ENCODE data around the gene FGF22. TPM values are rescaled to one million over a fixed set of nuclear protein-coding genes. Genes with fewer than 3 reads are reported as not detected.
A peak's percentile ranks its signal among the peaks of the same experiment; 100 is the strongest.
"Not testable (repeated sequence)": the region's sequence is repeated elsewhere in the genome, so short reads cannot be mapped to it uniquely, and the experiment has no call there.

Gene FGF22
- total and polyA plus RNA-seq, 4 donors: 0.72 to 2.5 (median 1.7) TPM

- DNase-seq (ENCODE audit: low read depth in 4 of 6, low spot score in 6 of 6); H3K27me3 ChIP-seq (ENCODE audit: control insufficient read depth, insufficient read depth, low read length); H3K4me3 ChIP-seq (ENCODE audit: low read depth, low read length); H3K9me3 ChIP-seq (ENCODE audit: control insufficient read depth, insufficient read depth, low read length); H3K27ac ChIP-seq (ENCODE audit: low read depth, low read length): not testable (repeated sequence)
- peaks cover 19% of the 10 kb centered on the region for H3K4me1 ChIP-seq (ENCODE audit: control insufficient read depth, insufficient read depth, low read length)
- 84% methylated on average over 10 of the region's 34 CpGs for WGBS (ENCODE audit: insufficient coverage)
- H3K36me3 ChIP-seq (ENCODE audit: control insufficient read depth, insufficient read depth, low read length): peaks cover 37% of the 10 kb centered on the region
Observed at GRCh38 chr19:605061-605971, 34.4 kb upstream of the FGF22 start.

DNA sequence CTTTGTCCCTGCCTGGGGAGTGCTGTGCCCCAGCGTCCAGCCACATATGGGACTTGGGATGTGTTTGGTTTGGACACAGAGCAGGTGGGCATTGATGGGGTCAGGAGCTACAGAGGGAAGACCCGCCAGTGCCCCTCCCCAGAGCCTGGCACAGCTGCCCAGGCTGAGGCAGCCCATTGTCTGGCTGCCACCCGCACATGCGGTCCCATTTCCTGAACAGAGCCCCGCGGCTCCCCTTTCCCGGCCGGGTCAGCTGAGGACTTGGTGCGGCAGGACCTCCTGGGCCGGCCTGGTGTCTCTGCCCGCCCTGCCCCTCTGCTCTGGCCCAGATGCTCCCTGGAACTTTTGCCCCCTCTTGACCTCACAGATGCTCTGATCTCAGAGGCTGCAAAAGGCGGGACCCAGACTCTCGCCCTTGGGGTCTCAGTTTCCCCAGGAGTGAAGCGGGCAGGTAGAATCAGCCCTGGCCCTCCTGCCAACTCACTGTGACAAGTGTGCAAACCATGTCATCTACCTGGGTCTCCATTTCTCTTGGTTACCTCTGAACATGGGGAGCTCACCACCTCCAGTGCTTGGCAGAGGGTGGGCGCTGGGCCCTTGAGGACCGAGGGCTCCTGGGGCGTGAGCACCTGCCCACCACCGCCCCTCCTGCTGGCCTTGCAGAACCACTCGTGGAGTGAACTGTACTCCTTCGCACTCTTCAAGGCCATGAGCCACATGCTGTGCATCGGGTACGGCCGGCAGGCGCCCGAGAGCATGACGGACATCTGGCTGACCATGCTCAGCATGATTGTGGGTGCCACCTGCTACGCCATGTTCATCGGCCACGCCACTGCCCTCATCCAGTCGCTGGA lies 32.2 kb upstream of the FGF22 start:
- no peak overlapping the region for H3K27ac ChIP-seq (ENCODE audit: low read depth, low read length)

DNA sequence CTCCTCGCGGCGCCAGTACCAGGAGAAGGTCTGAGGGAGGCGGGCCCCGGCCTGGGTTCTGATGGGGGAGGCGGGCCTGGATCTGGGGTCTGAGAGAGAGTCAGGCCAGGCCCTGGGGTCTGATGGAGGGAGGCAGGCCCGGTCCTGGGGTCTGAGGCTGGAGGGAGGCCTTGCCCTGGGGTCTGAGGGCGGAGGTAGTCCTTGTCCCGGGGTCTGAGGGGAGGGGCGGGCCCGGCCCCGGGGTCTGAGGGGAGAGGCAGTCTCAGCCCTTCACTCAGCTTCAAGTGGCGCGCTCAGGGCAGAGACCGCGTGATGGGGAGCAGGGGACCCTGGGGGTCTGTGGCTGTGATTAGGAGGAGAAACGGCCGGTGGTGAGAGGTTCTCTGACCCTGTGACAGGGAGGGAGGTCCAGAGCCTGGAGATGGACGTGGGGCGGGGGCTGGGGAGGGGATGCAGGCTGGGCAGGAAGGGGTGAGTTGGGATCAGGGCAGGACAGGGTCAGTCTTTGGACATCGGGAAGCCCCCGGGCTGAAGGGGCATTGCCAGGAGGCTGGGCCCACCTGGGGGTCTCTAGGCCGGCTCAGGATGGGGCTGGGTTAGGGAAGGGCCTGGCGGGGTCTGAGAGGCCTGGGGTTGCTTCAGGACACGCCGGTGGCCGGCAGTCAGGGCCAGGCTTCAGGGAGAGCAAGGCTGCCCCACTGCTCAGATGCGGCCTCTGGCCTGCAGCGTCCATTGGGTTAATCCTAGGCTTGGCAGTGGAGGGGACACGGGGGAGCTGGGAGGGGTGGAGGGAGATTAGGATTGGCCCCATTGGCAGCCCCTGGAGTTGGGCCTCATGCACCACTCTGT lies 31.3 kb upstream of the FGF22 start:
- 81% methylated on average over 30 of the region's 30 CpGs for WGBS (ENCODE audit: insufficient coverage)
- H3K4me3 ChIP-seq (ENCODE audit: low read depth, low read length): no peak overlapping the region
- no peak overlapping the region for H3K27ac ChIP-seq (ENCODE audit: low read depth, low read length)

More for the DNA sequence above, 32.2 kb upstream of the FGF22 start:
- no peak for DNase-seq (ENCODE audit: low read depth in 4 of 6, low spot score in 6 of 6)
- peaks cover 49% of the 10 kb centered on the region for H3K36me3 ChIP-seq (ENCODE audit: control insufficient read depth, insufficient read depth, low read length)
- 86% methylated on average over 30 of the region's 30 CpGs for WGBS (ENCODE audit: insufficient coverage)
- no peak overlapping the region for H3K4me3 ChIP-seq (ENCODE audit: low read depth, low read length)
- H3K9me3 ChIP-seq (ENCODE audit: control insufficient read depth, insufficient read depth, low read length): no peaks in the 10 kb centered on the region
- peaks cover 30% of the 10 kb centered on the region for H3K4me1 ChIP-seq (ENCODE audit: control insufficient read depth, insufficient read depth, low read length)
- H3K27me3 ChIP-seq (ENCODE audit: control insufficient read depth, insufficient read depth, low read length): no peaks in the 10 kb centered on the region

DNA sequence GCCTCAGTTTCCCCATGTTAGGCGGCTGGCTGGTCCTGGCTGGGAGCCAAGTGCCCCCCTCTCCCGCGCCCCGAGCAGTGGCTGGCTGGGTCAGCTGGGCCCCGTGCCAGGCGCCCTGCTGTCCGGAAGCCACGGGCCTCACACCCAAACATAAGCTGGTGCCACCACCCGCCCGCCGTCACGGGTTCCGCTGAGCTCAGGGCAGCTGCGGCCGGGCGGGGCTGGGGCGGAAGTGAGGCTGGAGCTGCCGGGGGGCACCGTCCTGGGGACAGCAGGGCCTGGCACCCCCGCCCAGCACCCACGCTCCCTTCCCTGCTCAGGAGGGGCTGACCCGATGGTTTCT lies 30.7 kb upstream of the FGF22 start:
- Histone ChIP-seq H3K4me3 (ENCODE audit: low read depth, low read length) (no peak overlapping the region), H3K36me3 (ENCODE audit: control insufficient read depth, insufficient read depth, low read length) (peaks cover 59% of the 10 kb centered on the region), H3K4me1 (ENCODE audit: control insufficient read depth, insufficient read depth, low read length) (peaks cover 30% of the 10 kb centered on the region), H3K27ac (ENCODE audit: low read depth, low read length) (no peak overlapping the region), H3K9me3 (ENCODE audit: control insufficient read depth, insufficient read depth, low read length) (no peaks in the 10 kb centered on the region), H3K27me3 (ENCODE audit: control insufficient read depth, insufficient read depth, low read length) (no peaks in the 10 kb centered on the region)
- WGBS (ENCODE audit: insufficient coverage): 59% methylated on average over 22 of the region's 22 CpGs
- no peak for DNase-seq (ENCODE audit: low read depth in 4 of 6, low spot score in 6 of 6)

More for the DNA sequence above, 31.3 kb upstream of the FGF22 start:
- peaks cover 30% of the 10 kb centered on the region for H3K4me1 ChIP-seq (ENCODE audit: control insufficient read depth, insufficient read depth, low read length)
- no peaks in the 10 kb centered on the region for H3K9me3 ChIP-seq (ENCODE audit: control insufficient read depth, insufficient read depth, low read length)
- no peak for DNase-seq (ENCODE audit: low read depth in 4 of 6, low spot score in 6 of 6)
- no peaks in the 10 kb centered on the region for H3K27me3 ChIP-seq (ENCODE audit: control insufficient read depth, insufficient read depth, low read length)
- H3K36me3 ChIP-seq (ENCODE audit: control insufficient read depth, insufficient read depth, low read length): peaks cover 57% of the 10 kb centered on the region

DNA sequence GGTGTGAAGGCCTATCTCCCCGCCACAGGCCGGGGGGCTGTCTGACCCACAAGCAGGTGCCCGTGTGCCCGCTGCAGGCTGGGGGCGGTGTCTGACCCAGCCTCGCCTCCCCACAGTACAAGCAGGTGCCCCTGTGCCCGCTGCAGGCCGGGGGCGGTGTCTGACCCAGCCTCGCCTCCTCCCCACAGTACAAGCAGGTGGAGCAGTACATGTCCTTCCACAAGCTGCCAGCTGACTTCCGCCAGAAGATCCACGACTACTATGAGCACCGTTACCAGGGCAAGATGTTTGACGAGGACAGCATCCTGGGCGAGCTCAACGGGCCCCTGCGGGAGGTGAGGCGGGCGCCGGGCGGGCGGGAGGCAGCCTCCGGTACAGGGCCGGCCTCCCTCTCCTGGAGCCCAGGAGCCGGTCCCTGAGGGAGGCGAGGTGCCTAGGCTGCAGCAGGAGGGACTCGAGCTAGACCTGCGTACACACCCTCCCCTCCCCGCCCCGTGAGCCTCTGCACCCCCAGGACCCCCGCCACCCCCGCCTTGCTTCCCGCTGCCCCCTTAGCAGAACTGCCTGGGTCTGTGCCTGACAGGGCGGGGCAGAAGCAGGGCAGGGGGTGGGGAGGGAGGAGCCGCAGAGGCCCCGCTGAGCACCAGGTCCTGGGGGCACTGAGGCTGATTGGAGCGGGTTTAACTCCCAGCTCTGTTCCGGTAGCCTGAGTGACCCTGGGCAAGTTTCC lies 29.4 kb upstream of the FGF22 start:
- H3K27me3 ChIP-seq (ENCODE audit: control insufficient read depth, insufficient read depth, low read length): no peaks in the 10 kb centered on the region
- peaks cover 30% of the 10 kb centered on the region for H3K4me1 ChIP-seq (ENCODE audit: control insufficient read depth, insufficient read depth, low read length)
- DNase-seq (ENCODE audit: low read depth in 4 of 6, low spot score in 6 of 6): no peak
- H3K36me3 ChIP-seq (ENCODE audit: control insufficient read depth, insufficient read depth, low read length): peaks cover 67% of the 10 kb centered on the region
- 70% methylated on average over 31 of the region's 38 CpGs for WGBS (ENCODE audit: insufficient coverage)
- H3K9me3 ChIP-seq (ENCODE audit: control insufficient read depth, insufficient read depth, low read length): no peaks in the 10 kb centered on the region
- H3K27ac ChIP-seq (ENCODE audit: low read depth, low read length): no peak overlapping the region
- H3K4me3 ChIP-seq (ENCODE audit: low read depth, low read length): no peak overlapping the region

DNA sequence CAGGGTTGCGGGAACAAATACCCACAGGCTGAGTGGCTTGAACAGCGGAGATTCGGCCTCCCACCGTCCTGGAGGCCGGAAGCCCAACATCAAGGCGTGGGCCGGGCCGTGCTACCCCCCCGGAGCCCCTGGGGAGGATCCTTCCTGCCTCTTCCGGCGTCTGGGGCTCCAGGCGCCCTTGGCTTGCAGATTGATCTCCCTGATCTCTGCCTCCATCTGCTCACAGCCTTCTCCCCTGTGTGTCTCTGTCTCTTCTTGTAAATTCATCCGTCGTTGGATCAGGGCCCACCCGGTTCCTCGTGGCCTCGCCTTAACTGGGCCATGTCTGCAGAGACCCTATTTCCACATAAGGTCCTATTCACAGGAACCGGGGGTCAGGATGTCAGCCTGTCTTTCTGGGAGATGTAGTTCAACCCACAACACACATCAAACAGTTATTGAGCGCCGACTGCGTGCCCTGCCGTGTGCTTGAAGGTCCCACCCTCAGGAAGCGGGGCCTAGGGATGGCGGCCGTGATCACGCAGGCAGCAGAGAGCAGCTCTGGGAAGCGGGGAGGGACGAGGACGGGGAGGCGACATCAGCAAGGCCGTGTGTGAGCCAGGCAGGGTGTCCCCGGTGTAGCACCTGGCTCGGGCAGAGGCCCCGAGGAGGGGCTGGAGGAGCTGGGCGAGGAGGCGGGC lies 28.7 kb upstream of the FGF22 start:
- no peaks in the 10 kb centered on the region for H3K9me3 ChIP-seq (ENCODE audit: control insufficient read depth, insufficient read depth, low read length)
- peak overlapping the region; percentile 25 for H3K27ac ChIP-seq (ENCODE audit: low read depth, low read length)
- WGBS (ENCODE audit: insufficient coverage): 40% methylated on average over 35 of the region's 36 CpGs
- H3K4me1 ChIP-seq (ENCODE audit: control insufficient read depth, insufficient read depth, low read length): peaks cover 30% of the 10 kb centered on the region
- peak in 1 of 6 donors; percentile 54 for DNase-seq (ENCODE audit: low read depth in 4 of 6, low spot score in 6 of 6)
- H3K4me3 ChIP-seq (ENCODE audit: low read depth, low read length): no peak overlapping the region
- H3K36me3 ChIP-seq (ENCODE audit: control insufficient read depth, insufficient read depth, low read length): peaks cover 72% of the 10 kb centered on the region
- no peaks in the 10 kb centered on the region for H3K27me3 ChIP-seq (ENCODE audit: control insufficient read depth, insufficient read depth, low read length)

- Histone ChIP-seq H3K36me3 (ENCODE audit: control insufficient read depth, insufficient read depth, low read length) (peaks cover 72% of the 10 kb centered on the region), H3K4me3 (ENCODE audit: low read depth, low read length) (no peak overlapping the region), H3K9me3 (ENCODE audit: control insufficient read depth, insufficient read depth, low read length) (no peaks in the 10 kb centered on the region), H3K27ac (ENCODE audit: low read depth, low read length) (peak overlapping the region; percentile 25), H3K4me1 (ENCODE audit: control insufficient read depth, insufficient read depth, low read length) (peaks cover 30% of the 10 kb centered on the region), H3K27me3 (ENCODE audit: control insufficient read depth, insufficient read depth, low read length) (no peaks in the 10 kb centered on the region)
- no peak for DNase-seq (ENCODE audit: low read depth in 4 of 6, low spot score in 6 of 6)
- 38% methylated on average over 3 of the region's 13 CpGs for WGBS (ENCODE audit: insufficient coverage)
Observed at GRCh38 chr19:611481-611868, 28.2 kb upstream of the FGF22 start.

DNA sequence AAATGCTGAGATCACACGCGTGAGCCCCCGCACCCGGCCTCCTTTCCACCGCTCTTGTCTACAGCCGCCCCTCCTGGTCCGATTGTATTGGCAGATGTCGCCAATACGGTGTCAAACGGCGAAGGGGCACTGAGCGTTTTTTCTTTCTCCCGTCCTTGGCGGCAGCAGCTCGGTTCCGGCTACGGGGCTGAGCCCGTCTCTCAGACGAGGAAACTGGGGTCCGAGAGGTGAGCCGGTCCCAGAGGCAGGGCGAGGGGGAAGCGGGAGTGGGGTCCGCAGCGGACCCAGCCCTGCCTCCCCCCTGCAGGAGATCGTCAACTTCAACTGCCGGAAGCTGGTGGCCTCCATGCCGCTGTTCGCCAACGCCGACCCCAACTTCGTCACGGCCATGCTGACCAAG lies 26.7 kb upstream of the FGF22 start:
- WGBS (ENCODE audit: insufficient coverage): 88% methylated on average over 33 of the region's 33 CpGs
- Histone ChIP-seq H3K27me3 (ENCODE audit: control insufficient read depth, insufficient read depth, low read length) (no peaks in the 10 kb centered on the region), H3K9me3 (ENCODE audit: control insufficient read depth, insufficient read depth, low read length) (no peaks in the 10 kb centered on the region), H3K4me1 (ENCODE audit: control insufficient read depth, insufficient read depth, low read length) (peaks cover 30% of the 10 kb centered on the region), H3K36me3 (ENCODE audit: control insufficient read depth, insufficient read depth, low read length) (peaks cover 75% of the 10 kb centered on the region), H3K4me3 (ENCODE audit: low read depth, low read length) (no peak overlapping the region), H3K27ac (ENCODE audit: low read depth, low read length) (no peak overlapping the region)
- DNase-seq (ENCODE audit: low read depth in 4 of 6, low spot score in 6 of 6): no peak
